K562 (cell line): ENCODE results near the gene UPP1.

Source experiments
- FOXJ3 ChIP-seq: sonication (generic); formaldehyde crosslinking; IDR thresholded peaks from 2 replicates; pipeline ENCODE4 v1.4.0; 2020; ENCODE audit warnings: mild to moderate bottlenecking, missing genetic modification reagents
- POLR2A ChIP-seq: fragments of 450-650 bp; conservative IDR thresholded peaks from 2 replicates; pipeline ENCODE4 v1.6.1; 2016

DNA sequence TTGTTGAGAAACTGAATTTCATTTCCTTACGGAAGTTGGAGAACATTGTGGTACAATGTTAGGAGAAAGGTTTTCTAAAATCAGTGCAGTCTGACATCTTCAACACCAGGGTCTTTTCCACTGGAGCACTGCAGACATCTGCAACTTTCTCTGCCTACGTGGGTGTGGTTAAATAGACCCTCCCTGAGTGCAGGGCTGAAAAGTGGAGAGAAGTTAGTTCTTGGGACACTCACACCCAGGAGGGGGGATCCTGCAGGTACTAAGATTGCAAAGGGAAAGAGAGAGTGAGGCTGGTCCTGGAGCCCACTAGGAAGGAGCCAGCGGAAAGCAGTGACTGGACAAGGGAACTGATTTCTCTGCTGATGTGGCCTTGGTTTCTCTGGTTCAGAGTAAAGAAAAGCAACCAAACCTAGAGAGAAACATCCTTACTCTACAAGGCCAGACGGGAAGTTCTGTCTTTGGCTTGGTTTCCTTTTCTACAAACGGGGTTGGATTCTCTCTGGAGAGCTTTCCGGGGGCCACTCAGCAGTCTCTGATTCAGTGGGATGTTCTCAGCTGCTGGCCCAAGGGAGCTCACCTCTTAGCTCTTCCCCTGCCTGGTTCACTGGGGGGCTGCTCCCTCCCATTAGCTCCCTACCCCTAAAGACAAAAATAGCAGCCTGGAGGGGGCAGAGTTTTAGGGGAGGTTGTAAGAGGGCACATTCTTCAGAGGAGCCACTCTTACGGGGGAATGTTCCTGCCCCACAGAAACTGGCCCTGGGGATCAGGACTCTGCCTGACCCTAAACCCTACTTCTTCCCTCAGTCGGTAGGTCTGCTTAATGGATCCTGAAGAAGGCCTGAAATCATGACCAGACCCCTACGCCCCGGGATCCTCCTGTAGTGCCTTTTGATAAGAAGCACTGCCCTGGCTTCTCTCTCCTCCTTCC is 2.7 kb downstream of the UPP1 start:
- TF ChIP-seq FOXJ3 (CRISPR knock-in tag) (no peak), POLR2A (no peak)
